Tongue (tissue), 2 donors: ENCODE results near the gene FSTL4. TPM values are rescaled to one million over a fixed set of nuclear protein-coding genes. Genes with fewer than 3 reads are reported as not detected.

ENCODE experiments used
- DNase-seq: peaks from one replicate; pipeline ENCODE4 v3.0.0-alpha.2; 2015
- total RNA-seq: library from RNA; depleted of rRNA; stranded (reverse); fragments of >200 nt; gene quantifications from one replicate; pipeline ENCODE4 v1.2.3, GENCODE V29; 2014

Gene FSTL4
- total RNA-seq, 1 donor from 2014 or later = 0.51 TPM

DNA sequence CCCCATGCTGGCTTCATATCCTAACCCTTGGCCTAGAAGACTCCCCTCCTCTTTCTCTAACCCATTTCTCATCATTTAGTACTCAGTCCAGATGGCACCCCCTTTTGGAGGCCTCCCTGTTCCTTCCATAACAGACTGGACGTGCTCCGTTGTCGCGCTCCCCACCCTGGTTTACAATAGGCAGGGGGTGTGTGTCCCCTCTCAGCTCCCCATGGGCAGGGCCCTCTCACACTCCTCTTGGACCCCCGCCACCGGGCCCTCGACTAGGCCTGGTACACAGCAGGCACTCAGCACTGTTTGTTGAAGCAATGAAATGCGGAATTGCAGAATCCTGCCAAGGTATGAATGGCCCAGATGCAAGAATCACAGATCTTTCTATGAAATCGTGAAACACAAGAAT lies 227.4 kb downstream of the FSTL4 start:
- no peak for DNase-seq

DNA sequence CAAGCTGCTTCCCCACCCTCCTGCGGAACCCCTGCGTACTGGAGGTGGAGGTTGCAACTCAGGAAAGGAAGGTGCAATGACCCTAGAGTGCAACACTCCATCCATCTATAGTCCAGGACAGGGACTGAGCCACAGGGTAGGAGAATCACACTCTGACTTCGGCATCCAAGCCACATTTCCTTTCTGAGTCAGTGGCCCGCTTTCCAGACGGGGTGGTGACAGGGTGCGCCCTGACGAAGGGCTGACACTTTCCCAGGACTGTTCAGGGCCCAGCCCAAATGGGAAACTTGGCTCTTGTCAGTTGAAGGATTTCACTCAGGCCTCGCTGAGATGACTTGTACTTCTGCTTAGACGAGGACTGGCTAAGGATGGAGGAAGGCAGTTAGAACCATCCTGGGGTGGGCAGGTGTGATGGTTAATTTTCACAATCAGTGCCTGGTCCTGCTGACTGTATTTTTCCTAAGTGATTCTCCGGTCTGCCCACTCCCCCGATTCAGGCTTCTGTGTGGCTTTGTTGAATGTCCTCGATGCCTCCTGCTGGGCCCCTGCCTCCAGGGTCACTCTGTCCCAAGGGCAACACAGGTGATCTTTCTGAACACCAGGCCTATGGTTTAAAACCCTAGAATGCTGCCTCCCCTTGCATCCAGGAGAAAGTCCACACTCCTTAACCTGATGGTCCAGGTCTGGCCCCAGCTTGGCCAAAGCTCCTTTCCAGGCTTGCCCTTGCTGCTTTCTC lies 228.1 kb downstream of the FSTL4 start:
- no peak for DNase-seq

DNA sequence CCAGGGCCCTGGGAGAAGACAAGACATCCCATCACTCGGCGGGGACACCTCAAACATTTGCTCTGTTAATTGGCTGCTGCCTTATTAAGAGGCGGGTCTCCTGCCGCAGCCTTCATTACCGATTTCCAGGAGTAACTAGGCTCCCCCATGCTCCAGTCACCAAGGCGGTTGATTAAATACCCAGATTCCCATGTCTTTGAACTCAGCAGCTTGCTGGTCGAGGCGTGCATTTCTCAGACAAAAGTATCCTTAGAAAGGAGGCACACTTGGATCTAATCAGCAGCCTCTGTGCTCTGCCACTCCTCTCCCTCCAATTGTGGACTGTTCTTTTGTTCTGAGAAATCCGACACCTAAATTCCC lies 228.8 kb downstream of the FSTL4 start:
- no peak for DNase-seq

DNA sequence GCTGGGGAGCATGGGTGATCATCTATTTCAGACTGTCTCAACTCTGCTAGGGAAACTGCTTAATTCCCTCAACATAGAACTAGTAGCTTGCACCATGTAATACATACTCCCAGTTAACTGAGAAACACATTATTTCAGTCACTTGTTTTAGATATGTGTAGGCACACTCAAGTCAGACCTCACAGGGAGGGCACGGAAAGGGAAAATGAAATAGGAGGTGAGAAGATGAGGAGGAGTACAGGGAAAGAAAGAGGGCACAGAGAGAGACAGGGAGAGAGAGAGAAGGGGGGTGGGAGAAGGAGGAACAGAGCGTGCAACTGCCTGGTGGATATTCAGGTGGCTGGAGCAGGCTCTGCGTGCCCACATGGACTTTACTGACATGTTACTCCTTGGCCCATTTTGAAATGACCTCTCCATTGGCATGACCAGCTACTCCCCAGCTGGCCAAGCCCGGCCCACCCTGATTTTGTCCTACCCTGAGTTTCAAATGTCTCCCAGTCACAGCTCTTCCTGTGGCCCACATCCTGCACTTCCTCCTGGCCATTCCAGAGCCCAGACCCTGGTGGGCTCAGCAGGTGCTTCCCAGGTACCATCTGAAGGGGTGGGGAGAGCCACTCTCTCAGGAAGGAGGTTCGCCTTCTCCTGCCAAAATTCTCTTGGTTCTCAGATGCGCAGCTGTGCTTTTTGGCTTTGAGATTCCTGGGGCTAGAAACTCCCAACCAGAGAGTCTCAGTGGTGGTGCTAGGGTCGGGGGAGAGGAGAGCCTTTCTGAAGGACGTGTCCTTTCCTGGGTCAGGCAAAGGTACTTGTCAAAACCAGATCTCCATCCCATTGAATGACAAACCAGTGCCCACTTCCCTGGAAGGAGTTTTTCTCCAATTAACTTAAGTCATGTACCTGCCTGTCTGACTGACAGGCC lies 229.4 kb downstream of the FSTL4 start:
- DNase-seq = no peak

DNA sequence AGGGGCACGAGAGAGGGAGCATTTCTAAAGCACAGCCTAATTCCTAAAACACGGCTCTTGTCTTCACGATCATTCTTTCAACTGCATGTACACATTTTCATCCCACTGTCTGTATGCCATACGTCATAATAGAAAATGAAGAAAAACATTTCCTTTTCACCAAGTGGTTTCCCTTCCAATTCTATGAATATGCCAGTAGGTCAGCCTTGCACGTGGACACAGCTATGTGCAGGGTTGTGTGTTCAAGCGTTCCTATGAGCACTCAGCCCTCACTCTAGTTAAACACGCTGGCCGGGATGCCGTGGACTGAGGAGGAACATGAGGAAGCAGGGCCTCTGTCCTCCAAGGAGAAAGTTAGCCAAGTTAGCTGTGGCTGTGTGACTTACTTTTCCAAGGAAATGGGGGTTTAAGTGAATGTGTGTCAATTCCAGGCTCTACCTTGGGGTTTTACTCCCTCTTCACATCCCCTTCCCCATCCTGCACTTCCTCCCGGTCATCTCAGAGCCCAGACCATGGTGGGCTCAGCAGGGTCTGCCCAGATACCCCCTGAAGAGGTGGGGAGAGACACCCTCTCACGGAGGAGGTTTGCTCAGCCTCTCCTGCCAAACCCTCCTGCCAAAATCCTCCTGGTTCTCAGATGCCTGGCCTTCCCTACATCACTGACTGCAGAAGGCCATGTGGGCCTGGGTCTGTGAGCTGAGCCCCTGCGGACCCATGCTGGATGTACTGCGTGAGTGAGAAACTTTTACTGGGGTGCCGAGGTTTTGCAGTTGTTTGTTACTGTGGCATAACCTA lies 230.6 kb downstream of the FSTL4 start:
- DNase-seq = no peak

DNA sequence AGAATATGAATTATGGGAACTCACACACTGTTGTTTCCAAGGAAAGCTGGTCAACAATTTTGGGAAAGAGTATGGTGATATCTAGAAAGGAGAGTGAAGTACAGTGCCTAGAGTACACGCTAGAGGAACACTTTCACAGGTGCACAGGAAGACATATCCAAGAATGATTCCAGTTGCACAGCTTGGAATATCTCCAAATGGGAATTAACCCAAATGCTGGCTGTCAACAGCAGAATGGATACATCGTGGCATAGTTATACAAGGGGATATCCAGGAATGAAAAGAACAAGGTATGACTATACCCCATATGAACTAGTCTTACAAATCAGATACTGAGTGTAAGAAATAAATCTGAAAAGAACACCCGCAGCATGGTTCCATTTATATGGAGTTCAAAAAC lies 231.3 kb downstream of the FSTL4 start:
- DNase-seq = no peak

DNA sequence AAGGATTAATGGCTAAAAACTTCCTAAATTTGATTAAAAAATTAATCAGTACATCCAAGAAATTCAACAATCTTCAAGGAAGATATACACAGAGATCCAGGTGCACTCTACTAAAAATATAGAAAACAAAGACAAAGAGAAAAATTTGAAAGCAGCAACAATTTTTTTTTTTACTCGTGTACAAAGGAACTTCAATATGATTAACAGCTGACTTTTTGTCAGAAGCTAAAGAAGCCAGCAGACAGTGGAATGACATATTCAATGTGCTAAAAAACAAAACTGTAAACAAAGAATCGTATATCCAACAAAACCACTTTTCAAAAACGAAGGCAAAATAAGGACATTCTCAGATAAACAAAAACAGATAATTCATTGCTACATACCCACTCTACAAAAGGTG lies 234.6 kb downstream of the FSTL4 start:
- no peak for DNase-seq

DNA sequence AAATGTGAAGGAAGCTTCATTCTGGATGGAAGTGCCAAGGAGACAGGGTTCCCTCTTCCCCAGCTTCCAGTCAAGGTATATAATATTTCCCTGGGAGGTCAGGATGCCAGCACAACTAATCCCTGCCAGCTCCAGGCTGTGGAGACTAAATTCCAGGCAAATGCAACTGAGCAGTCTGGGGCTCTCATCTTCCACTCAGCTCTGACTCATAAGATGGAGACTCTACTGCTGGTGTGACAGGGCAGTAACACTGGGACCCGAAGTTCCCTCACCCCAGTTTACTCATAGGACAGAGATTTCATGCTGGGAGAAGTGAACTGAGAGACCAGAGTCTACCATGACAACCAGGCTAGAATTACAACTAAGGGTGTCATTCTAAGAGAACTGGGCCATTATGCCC lies 235.4 kb downstream of the FSTL4 start:
- no peak for DNase-seq

DNA sequence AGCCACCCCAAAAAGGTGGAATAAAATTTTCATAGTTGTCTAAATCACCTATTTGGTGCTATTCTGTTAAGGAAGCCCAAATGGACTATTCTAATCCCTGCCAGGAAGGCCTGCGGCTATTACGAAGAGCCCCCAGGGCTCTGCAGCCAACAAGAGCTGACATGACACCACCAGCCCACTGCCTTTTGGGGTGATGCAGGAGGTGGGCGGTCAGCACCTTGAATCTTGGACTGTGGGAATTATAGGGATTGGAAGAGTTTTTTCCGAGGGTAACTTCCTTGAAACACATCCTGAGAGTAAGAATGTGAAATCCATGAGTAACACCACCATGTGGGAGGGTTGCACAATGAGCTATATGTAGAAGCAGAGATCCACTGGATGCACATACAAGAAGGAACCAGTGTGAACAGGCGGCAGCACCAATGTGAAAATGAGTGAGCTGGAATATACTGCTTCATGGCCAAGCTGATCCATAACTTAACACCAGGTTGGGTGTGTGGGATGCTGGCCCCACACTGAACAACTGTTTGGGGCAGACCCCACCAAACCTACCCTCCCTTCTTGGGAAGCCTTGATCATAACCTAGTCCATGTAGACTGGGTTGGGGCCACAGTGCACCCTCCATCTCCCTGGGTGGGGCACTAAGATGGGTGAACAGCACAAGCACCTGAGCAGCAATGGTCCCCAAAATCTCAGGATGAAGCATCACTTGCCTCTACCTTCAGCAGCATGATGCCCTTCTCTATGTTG lies 239.0 kb downstream of the FSTL4 start:
- no peak for DNase-seq

DNA sequence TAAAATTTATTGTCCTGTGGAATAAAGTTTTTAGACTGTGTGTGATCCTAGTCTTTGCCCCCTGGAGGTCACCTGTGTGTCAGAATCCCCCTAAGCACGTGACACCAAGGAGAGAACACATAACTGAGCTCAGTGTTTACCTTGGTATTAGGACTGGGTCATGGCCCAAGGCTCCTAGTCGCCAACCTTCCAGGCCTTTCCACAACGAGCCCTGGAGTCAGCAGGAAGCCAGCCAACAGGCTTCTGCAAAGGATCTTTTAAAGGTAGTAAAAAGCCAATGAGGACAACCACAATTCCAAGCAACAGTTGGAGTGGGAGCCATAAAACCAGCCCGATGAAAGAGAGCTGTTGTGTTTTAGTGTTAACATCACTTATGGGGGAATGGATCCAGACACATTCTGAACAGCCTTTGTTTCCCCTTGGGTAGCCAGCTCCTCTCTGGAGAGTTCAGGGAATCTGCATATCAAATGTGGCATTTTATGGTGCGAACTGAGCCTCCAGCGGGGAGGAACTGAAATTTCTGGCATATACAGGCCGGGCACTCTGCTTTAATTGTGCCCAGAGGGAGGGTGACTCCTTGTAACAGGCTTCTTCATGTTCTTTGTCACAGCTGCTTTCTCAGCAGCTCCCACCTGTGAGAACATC lies 239.9 kb downstream of the FSTL4 start:
- no peak for DNase-seq

DNA sequence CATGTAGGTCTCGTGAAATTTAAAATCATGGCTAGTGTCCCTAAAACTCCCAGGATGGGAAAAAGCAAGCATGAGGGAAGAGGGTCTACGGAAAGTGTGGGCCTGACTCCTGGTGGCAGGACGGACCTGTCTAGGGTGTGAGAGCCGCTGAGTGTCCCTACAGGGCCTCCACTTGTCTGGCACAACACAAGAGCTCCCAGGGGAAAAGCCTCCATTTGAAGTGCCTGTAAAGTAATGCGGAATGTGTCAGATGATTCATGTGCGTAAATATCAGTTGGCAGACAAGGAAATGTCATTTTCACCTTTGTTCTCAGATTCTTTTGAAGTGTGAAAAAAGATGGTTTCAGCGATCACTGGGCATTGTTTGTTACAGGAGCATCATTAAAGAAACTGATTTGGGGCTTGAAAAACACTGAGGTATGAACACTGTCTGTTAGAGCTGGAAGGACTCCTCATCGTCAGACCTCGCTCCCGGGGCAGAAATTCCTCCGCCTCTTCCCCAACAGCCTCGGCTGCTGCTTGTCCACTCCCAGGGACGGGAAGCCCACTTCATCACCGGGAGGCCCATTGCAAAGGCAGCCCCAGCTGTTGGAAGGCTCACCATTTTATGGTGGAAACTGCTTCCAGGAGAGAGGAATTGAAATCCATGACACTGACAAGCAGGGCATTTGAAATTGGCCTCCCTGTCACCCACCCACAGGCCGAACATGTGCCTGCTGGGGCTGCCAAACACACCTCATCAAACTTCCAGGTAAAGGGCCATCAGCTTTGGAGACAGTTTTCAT lies 240.8 kb downstream of the FSTL4 start:
- no peak for DNase-seq

DNA sequence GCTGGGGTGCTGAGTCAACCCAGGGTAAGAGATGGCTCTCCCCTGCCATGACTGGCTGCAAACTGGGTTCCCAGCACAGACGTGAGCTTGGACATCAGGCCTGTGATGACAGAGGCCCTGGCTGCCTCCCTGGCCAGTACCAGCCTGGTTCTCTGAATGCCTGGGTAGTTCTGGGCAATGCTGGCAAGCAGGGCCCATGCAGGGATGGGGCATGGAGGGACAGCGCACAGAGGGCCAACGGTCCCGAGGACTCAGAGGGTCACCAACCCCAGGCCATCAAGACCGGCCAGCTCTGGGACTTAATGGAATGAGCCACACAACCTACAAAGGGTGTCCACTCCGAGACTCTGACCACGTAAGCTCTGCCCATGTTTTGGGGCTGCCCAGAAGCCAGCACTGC lies 241.4 kb downstream of the FSTL4 start:
- no peak for DNase-seq

DNA sequence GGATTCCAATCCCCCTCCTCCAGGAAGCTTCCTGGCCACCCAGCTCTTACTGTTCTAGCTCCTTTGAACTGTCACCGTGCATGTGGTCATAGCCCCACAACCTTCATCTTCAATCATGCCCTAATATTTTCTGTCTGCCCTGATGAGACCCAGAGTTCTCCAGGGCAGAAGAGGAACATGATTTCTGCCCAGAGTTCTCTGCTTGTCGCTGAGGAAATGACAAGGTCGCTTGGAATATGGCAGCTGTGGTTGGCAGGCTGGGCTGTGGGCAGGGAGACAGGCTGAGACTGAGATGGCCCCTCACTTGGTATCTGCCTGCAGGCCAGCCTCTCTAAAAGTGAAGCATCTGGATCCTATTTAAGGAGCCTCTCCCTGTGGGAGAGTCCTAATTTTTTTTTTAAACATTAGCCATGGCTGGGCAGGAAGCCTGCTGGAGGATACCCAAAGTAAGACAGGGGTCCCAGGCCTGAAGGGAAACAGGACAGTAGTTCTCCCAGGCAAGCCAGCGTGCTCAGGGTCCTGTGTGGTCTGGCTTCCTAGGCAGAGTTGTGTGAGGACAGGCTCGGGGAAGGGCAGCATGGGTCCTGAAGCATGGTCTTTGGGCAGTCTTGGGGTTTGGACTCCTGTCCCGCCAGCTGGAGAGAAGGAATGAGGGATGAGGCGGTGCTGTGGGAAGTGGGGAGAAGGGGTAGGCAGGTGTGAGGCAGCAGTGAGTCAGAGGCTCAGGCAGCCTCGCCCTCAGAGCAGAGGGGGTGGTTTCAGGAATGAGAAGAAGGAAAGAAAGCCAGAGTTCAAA lies 242.1 kb downstream of the FSTL4 start:
- peak; percentile 53 for DNase-seq

DNA sequence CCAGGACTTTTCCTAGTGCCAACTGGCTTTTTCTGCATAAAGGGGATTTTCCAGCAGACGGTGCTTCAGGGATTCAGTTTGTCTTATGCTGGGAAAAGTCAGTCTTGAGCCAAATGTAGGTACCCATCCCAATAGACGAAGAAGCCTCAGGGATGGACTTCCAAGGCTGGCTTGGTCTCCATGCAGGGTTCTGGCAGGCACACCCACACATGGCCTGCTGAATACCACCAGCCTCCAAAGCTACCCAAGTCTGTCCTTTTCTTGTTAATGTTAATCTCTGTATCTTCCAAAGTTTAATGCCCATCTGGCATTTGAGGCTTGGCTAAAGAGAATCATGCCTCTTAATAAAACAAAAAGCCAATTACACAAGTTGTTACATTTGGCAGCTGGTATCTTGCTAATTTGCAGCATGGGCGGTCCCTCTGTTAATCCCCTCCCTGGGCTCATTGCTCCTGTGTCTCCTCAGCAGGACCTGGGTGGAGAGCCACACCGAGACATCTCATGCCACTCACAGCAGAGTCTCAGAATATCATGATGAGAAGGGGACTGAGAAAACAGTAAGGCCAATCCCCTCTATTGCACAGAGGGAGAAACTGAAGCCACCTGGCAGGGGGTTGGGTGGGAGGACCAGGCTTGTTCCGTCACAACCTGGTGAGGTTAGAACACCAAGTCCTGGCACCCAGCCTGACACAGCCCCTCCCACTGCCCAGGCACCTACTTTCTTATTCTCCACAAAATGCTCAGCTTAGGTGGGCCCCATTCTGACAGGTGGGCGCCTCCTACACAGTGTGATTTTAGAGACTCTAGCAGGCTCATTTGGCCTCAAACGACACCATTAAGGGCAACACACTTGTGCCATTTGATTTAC lies 243.2 kb downstream of the FSTL4 start:
- DNase-seq = peak; percentile 42

DNA sequence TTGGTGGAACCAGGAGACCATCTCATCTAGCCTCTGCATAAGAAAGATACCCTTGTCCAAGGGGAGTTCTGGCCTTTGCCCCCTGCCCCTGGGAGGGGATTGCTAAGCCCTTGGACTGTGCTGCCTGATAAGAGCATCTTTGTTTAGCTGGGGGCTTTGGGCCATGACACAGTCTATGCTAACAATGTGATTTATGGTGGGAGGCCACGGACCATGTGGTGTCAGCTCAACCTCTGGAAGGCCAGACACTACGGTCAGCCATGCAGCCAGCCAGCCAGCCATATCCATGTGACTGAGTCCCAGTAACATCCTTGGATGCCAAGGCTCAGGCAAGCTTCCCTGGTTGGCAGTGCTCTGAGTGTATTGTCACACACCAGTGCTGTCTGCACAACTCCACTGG lies 244.4 kb downstream of the FSTL4 start:
- DNase-seq = no peak

DNA sequence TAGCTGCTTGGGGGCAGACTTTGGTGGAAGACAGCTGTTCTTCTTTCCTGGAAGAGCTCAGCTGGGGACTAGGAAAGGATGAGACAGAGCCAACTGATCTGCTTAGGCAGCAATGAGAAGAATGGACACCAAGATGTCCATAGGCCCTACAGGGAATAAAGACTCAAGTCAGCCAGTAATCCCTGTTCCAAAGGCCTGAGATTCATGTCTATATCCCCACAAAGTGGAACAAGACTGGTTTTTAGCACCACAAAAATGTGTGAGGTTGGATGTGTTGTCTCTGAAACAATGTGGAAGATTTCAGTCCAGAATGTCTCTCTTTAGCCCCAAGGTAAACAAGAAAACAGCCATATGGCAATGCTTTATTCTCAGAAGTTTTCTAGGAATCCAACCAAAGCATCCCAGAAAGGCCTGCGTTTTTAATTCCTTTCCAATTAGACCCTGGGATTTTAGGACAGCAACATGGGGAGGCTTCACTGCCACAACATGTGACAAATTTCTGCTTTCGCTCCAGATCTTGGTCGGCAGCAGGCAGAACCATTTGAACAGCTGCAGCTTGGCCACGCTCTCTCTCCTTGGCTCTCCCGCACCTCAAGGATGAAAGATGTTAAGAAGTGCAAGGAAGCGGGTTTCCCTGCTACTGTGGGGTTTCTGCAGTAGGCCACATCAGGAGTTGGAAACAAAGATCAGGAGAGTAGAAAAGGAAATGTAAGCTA lies 245.1 kb downstream of the FSTL4 start:
- DNase-seq = peak; percentile 87

DNA sequence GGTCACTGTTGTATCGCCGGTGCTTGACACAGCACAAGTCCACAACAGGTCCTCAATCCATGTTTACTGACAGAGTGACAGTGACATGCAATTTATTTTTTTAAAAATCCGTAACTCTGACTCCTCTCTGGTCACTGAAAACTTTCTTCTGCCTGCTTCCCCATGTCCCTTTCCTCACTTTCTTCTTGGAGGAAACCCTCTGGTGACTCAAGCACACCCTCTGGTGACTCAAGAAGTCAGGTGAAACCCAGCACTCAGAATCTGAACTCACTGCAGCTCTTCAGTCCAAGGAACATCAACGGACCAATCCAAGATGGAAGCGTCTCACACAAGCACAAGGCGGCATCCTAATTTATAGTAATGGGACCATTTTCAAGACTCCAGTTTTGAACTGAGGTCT lies 245.9 kb downstream of the FSTL4 start:
- no peak for DNase-seq

DNA sequence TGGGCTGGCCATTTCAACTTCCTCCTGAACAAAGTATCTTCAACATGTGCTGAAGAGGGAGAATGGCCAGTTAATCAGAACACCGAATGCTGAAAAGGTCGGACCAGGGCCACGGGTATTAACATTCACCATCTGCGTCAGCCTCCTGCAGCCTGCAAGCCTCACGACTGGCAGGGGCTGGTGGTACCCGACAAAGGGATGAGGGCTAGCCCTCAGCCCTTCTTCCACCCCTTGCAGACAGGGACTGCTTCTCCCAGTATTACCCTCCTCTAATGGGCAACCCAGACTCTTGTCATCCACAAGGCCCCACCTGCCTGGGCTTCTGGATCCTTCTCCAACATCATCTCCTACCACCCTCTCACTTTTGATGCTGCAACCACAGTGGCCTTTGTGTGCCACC lies 246.6 kb downstream of the FSTL4 start:
- no peak for DNase-seq
